Cerebellar cortex (tissue), 1 donor: ENCODE measurements around the gene LDLRAD3.

ENCODE experiments used
- DNase-seq: peaks from one replicate; pipeline ENCODE4 v3.0.0-alpha.2; 2015; ENCODE audit warnings: low spot score

The LDLRAD3 gene

DNA sequence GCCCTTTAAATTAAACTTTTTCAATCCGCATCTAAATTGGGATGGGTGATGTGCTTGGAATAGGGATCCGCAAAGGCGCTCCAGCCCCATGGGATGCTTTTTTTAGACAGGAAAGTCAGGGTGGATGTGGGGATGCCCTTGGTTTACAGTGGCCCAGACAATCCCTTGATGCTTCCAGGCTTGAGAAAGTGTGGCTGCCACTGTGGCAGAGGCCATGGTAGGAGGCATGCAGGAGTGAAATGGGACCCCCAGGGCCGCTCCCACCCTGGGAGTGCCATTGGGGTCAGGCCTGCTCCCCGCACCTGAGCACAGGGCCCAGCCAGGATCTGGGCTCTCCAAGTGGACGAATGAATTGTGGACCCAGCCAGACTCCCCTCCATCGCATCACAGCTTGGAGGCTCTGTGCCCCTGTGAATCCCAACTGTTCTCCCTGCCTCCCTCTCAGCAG is 269.6 kb downstream of the LDLRAD3 start:
- no peak for DNase-seq

DNA sequence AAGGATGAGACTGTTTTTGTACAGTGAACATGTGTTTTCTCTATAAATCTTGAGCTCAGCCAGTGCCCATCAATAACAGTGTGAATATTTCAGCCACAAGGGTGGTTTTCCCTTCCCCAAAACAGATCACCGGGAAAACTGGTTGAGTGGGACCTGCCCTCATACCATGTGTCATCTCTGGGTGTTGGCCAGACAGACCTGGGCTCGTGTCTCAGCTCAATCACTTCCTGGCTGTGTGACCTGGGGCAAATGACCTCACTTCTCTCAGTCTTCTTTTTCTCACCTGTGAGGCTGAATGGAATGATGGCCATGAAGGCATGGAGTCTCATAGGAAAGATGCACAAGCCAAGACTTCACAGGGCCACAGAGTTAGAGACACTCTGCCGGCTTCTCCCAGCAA is 270.6 kb downstream of the LDLRAD3 start:
- DNase-seq: no peak

DNA sequence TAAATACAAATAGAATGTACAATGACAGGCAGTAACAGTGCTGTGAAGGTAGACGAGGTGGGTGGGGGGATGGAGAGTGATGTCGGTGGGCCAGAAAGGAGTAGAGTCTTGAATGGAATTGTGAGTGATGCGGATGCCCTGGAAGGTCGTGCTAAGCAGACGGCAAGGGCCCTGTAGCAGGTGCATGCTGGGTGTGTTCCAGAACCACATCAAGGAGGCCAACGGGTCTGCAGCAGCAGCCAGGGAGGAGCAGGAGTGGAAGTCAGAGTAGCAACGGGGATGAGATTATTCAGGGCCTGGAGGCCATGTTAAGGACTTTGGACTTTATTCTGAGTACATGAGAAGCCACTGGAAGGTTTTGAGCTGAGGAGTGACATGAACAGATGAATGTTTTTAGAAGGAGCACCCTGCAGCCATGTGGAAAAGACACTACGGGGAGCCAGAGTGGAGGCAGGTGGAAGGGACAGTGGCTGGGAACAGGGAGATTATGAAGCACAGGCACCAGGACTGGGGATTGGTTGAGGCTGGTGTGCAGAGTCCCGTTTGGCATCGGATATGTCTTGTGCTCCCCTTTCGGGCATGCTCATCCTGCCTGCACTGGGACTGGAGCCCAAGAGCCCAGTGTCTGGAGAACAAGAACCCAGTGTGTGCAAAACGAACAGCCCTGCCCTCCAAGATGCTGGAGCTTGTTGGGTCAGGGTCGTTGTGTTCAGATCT is 271.3 kb downstream of the LDLRAD3 start:
- DNase-seq: peak; percentile 78

DNA sequence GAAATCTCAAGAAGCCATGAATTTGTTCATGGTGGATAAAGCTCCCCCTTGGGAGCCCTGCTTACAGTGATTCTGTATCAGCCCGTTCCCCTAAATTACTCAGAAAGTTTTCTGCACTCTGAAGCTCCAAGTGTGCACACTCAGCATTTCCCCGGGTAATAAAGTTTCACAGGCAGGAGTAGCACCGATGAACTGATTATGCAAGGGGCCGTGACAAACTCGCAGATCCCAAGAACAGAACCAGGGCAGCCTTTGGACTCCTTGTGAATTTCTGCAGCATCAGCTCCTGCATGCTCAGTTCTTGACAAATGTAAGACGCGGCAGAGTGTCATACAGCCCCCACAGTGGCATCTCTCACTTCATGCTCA is 271.8 kb downstream of the LDLRAD3 start:
- no peak for DNase-seq

DNA sequence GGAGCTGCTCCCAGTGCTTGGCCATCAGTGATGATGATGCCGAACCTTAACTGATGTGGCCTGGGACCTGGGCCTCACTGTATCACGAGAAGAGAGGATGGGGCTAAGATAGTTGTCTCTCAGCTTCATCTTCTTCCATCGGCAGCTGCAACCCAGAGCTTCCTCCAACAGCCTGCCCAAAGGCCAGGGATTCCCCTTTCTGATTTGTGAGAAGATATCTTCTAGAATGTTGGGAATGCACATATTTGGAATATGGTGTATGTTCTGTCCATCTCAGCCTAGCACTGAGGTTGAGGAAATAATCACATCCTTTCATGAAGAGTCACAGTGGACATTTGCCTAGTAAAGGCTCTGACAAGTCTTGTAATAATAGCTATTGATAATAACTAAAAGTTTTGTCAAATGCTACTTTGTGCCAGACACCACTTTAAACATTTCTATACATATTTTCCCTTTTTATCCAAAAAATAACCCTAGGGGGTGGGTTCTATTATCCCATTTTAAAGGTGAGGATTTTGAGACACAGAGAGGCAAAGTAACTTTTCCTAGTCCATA is 272.3 kb downstream of the LDLRAD3 start:
- DNase-seq: no peak

DNA sequence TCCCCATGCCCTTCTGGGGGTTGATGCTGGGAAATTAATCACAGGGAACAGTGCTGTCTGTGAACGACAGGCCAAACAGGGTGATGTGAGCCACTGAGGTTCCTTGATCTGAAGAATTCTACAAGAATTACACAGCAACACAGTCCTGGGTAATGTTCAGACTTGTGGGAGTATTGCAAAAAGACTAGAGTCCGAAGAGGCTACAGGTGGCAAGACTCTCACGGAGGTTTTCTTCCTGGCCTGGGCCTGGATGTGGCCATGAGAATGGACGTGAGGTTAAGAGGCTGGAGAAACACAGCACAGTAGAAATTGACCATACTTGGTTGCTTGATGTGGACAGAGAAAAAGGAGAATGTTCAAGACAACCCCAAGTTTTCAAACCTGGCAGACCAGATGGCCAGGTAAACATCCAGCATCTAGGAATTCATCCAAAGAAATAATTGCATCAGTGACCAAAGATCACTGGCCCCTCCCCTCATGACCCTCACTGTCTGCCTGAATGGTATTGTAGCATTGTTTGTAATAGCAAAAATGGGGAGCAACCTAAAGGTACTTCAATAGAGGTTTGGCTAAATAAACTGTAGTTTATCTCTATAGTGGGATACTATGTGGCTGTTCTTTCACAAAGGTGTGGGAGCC is 274.5 kb downstream of the LDLRAD3 start:
- no peak for DNase-seq

DNA sequence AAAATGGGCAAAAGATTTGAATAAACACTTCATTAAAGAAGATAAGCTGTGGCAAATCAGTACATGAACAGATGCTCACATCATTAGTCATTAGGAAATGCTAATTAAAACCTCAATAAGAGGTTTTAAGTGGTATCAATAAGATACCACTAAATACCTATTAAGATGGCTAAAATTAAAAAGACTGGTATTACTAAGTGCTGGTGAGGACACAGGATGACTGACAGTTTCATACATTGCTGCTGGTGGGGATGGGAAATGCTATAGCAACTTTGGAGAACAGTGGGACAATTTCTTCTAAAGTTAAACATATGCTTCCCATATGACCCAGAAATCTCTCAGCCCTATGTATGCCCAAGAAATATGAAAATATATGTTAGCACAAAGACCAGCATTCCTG is 276.1 kb downstream of the LDLRAD3 start:
- DNase-seq: no peak

DNA sequence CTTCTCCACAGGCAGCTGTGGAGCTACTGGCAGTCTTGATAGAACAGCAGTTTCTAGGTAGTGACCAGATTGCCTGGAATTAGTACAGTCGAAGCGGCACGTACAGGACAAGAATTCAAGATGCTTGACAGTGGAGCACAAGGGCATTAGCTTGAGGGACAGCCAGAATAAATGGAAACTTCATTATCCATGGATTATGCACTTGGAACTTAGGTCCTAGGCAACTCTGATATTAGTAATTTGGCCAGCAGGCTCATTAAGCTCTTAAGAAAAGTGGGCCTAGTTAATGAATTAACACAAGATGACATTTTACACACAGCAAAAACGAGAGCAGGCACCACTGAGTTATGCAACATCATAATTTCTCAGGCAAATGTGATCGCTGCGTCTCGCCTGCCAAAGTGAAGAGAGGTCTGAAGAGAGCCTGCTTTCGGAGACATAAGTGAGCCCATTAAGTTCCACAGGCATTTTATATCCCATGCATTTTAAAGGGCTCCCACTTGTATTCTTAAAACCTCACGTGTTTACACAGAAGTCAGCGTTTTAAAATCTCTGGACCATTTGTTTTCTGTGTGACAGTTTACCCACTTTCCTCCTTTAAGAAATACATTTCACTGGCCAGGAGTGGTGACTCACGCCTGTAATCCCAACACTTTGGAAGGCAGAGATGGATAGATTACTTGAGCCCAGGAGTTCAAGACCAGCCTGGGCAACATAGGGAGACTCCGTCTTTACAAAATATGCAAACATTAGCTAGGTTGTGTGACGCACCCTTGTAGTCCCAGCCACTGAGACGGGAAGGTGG is 279.2 kb downstream of the LDLRAD3 start:
- DNase-seq: peak; percentile 64

DNA sequence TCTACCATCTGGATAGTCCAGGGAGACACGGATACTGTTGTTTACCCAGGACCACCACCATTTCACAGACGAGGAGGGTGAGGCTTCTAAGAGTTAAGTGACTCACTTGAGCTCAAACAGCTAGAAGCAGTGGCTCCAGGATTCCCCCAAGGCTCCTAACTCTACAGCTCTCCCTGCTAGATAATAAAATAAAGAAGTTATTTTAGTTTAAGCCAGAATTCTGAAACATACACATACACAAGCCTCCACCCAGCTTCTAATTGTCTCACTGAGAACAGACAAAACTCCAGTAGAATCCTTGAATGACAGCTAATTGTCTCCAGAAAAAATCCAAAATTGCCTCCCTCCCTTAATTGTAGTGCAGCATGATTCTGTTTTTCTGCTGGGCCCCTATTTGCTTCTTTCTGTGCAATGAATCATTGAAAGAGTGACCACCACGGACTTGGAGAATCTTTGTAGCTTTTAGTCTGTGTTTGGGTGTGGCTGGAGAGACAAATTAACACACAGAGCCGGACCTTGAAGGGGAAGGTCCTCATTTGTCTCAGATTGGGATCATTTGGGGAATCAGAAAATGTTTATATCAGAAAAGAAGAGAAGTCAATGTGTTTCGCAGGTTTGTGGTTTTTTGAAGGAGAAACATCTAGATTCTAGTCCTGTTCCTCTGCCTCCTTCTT is 280.5 kb downstream of the LDLRAD3 start:
- no peak for DNase-seq

DNA sequence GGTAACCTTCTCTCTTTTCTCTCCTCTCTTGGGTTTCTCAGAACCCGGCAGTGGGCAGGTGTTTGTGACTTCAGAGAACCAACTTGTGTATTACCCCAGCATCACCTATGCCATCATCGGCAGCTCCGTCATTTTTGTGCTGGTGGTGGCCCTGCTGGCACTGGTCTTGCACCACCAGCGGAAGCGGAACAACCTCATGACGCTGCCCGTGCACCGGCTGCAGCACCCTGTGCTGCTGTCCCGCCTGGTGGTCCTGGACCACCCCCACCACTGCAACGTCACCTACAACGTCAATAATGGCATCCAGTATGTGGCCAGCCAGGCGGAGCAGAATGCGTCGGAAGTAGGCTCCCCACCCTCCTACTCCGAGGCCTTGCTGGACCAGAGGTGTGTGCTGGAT is 283.2 kb downstream of the LDLRAD3 start:
- DNase-seq: no peak

DNA sequence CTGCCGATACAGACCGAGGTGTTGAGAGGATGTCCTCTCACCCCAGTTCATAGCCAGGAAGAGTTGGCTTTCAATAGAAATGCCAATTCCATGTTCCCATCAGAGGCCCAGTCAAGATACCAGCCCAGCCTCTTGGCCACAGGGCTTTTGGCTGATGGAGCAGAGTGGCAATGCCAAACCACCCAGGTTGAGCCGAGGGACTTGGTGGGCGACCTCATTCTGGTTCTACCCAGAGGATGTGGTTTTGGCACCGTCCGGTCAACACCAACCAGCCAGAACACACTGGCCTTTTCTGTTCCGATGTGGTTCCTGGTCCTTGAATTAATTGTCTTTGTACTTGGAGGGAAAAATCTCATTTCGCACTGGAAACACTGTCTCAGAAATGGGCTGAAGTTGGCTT is 284.8 kb downstream of the LDLRAD3 start:
- DNase-seq: no peak

DNA sequence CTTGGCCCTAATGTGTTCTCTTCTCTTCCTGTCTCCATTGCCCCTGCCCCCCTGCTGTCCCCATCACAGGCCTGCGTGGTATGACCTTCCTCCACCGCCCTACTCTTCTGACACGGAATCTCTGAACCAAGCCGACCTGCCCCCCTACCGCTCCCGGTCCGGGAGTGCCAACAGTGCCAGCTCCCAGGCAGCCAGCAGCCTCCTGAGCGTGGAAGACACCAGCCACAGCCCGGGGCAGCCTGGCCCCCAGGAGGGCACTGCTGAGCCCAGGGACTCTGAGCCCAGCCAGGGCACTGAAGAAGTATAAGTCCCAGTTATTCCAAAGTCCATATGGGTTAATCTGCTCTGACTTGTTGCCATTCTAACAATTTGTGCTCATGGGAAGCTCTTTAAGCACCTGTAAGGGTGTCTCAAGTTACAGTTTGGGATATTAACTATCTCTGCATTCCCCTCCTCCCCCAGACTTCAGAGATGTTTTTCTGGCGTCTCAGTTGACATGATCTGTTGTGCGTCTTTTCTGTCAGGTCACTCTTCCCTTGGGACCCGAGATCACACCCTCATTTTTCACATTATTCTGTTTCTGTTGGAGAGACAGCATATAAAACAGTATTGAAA is 285.3 kb downstream of the LDLRAD3 start:
- no peak for DNase-seq

DNA sequence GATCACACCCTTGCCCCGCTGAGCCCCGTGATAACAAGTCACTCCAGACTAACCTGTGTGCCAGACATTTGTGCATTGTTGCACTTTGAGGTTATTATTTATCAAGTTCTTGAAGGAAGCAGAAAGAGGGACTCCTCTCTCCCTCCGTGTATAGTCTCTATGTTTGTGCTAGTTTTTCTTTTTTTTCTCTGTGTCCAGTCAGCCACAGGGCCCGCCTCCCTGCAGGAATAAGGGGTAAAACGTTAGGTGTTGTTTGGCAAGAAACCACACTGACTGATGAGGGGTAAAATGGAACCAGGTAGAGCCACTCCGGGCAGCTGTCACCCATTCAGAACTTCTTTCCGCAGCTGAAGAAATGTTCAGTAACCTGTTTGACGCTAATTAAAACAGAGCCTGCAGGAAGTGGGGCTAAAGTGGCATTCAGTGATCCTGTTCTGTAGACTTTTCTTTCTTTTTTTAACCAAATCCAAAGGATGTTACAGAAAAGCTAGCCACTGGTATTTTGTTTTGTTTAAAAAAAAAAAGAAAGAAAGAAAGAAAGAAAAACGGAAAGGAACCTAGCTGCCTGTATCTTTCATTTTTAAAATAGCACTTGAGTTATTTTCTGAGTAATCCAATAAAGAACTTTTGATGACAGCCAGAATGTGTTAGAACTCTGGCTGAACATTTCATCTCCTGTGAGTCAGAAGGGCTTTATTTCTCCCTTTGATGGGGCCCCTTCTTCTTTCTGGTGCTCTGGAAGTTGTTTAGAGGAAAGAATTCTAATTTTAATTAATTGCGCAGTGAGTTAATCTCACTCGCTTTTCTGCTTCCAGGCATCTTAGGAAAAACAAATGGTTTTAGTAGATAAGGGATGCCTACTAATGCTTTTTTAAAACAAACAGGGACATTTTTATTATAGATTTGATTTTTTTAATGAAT is 287.2 kb downstream of the LDLRAD3 start:
- no peak for DNase-seq

DNA sequence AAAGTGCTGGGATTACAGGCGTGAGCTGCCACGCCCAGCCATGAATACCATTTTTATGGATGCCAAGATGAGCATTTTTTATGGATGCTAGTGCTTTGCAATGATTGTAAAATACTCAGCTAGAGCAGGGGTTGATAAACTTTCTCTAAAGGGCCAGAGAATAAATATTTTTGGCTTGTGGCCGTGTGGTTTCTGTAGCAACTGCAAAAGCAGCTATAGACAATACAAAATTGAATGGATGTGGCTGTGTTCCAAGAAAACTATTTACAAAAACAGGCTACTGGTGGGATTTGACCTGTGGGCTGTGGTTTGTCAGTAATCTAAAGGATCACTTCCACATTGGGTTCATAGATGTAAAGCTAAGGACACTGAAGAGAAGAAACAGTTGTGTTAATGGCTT is 289.3 kb downstream of the LDLRAD3 start:
- DNase-seq: no peak

DNA sequence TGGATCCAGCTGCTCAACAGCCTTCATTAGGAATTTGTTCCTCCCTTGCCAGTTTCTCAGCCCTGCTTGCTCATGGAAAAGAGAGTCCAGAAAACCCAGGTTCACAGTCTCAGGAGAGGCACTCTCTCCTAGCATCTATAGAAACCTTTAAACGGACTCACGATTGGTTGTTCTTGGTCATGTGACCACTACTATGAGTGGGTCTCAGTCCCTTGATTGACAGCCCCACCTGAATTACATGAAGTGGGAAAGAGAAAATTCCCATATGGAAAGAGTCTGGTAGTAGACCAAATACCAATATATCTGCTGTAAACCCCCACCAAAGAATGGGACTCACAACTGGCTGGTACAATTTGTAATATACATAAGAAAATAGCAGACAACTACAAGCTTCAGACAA is 291.0 kb downstream of the LDLRAD3 start:
- no peak for DNase-seq

DNA sequence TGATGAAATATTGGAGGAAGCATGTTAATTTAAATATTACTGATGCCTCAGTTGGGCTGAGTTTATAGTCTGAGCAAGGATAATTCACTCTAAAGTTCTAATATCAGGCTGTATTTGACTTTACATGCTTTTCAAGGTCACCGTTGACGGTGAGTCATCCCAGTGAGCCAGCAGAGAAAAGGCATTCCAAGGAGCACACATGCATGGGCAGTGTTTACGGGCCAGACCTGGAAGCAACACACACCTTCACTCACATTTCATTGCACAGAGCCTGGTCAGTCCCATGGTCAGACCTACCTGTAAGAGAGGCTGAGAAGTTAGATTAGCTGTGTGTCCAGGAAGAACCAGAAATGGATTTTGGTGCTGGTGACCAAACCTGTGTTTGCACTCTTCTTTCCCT is 291.9 kb downstream of the LDLRAD3 start:
- no peak for DNase-seq

DNA sequence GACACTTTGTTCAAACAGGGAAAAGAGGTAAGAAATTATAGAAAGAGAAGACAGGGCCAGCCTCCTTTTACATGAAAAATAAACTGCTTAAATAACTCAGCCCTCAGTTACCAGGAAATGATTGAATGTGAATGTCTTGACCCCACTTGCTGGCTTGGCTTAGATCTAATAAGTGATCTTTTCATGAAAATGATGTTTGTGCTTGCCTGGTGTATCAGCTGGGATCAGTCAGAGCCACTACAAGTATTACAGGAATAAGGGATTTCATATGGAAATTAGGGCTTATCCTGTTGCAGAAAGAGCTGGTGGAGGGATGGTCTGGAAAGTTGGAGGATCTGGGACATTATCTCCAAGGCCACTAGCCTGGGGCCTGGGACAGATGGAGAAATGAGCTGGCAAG is 293.5 kb downstream of the LDLRAD3 start:
- no peak for DNase-seq

DNA sequence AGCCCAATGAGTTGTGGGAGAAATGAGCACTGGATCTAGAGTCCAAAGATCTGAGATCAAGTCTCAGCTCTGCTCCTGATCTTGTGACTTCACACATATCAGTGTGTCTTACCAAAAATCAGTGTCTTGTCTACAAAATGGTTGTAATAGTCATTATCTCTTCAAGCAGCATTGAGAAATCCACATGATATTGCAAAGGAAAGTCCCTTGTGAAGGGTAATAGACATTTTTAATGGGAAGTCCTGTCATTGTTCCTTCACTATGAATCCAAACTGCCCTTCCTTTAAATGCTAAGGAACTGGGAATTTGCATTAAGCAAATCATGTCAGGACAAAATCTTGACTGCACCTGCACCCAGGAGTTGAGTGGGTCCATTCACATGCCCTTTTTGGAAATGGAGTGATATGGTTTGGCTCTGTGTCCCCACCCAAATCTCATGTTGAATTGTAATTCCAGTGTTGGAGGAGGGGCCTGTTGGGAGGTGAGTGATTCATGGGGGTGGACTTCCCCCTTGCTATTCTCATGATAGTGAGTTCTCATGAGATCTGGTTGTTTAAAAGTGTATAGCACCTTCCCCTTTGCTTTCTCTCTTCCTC is 294.3 kb downstream of the LDLRAD3 start:
- DNase-seq: no peak

DNA sequence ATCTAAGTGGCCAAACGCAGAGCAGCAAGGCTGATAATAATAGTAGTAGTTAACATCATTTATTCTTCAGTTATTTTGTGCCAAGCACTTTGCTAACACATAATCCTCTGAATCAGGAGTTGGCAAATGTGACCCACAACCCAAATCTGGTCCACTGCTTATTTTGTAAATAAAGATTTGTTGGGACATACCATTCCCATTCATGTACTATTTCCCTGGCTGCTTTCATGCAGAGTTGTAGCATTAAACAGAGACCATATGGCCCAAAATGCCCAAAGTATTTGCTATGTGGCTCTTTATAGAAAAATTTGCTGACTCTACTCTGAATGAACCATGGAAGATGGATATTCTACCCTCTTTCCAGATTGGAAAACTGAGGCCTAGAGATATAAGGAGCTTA is 295.0 kb downstream of the LDLRAD3 start:
- DNase-seq: no peak

DNA sequence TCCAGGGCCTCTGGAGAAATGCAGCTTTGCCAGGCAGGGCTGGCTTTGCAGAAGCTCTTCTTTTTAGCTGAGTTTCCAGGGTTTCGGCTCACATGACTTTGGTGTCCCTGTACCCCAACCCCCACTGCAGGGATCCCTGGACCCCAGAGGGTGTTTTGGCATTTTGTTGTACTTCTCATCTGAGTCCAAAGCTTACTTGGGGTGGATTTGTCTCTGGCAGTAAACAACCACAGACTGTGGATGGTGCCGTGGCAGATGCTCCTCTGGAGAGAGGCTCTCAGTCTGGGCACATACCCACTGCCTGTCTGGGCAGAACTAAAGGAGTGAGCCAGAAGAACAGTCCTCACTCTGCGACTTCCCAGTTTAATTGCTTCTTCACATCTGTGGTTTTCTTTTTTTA is 295.8 kb downstream of the LDLRAD3 start:
- peak; percentile 41 for DNase-seq
